ENCODE results near the gene COL12A1. TPM values are rescaled to one million over a fixed set of nuclear protein-coding genes. Genes with fewer than 3 reads are reported as not detected.
A peak's percentile ranks its signal among the peaks of the same experiment; 100 is the strongest.

Gene COL12A1
- total and polyA plus RNA-seq, 2 experiments from 2014 or later: 0.39 to 6.3 TPM

DNA sequence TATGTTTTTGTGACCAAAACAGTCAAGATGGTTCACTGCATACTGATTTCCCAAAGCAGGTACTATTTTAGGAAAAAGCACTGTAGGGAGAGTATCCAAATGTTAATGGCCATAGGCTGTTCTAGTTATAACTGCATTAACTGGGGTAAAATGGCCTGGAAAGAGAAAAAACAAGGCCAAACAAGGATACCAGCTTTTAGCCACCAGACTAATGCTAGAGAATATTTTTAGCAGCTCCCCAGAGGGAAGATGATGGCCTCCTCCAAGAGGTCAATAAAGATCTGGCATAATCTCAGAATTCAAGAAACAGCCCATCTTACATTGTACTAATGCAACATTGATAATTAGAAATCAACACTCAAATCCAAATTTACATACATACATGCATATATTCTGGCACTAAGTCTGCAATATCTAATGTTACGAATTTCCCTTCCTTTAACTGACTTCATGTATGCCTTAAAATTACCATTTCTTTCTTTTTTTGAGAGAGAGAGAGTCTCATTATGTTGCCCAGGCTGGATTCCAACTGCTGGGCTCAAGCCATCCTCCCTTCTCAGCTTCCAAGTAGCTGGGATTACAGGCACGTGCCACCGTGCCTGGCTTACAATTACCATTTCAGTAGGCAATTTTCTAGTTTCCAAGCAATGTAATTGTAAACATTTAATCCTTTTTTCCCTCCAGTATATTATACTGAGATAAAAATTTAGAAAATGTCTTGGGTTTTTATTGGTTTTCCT lies 28.4 kb upstream of the COL12A1 start (continued):
- TF ChIP-seq EZH2 (IDR thresholded peaks at IDR 0.05; ENCODE audit: low read depth, unreplicated experiment) (no peak), NANOG (IDR thresholded peaks at IDR 0.05; ENCODE audit: borderline replicate concordance) (no peak), EZH2phosphoT487 (IDR thresholded peaks at IDR 0.05; ENCODE audit: unreplicated experiment) (no peak), ZNF331 (CRISPR knock-in tag; IDR thresholded peaks at IDR 0.05; ENCODE audit: low read depth) (no peak), JUNB (IDR thresholded peaks at IDR 0.05; ENCODE audit: unreplicated experiment) (no peak)
- TF ChIP-seq, protein P1, sequence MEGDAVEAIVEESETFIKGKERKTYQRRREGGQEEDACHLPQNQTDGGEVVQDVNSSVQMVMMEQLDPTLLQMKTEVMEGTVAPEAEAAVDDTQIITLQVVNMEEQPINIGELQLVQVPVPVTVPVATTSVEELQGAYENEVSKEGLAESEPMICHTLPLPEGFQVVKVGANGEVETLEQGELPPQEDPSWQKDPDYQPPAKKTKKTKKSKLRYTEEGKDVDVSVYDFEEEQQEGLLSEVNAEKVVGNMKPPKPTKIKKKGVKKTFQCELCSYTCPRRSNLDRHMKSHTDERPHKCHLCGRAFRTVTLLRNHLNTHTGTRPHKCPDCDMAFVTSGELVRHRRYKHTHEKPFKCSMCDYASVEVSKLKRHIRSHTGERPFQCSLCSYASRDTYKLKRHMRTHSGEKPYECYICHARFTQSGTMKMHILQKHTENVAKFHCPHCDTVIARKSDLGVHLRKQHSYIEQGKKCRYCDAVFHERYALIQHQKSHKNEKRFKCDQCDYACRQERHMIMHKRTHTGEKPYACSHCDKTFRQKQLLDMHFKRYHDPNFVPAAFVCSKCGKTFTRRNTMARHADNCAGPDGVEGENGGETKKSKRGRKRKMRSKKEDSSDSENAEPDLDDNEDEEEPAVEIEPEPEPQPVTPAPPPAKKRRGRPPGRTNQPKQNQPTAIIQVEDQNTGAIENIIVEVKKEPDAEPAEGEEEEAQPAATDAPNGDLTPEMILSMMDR (conservative IDR thresholded peaks at IDR 0.05; ENCODE audit: low read depth in 2 of 2): no peak

DNA sequence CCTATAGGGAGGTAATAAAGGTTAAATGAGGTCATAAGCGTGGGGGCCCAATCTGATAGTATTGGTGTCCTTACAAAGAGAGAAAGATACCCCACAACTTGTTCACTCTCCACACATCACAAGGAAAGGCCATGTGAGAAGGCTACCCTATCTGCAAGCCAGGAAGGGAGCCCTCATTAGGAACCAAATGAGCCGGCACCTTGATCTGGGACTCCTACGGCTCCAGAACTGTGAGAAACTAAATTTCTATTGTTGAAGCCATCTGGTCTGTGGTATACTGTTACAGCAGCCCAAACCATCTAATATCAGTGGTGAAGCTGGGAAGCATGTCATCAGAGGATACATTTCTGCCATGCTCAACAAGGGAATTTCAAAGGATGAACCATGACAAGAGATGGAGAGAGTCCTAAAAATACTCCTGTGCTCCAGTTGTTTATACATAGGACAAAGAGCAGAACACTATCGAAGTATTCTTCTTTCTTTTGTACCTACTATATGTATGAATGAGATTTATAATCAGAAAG lies 27.3 kb upstream of the COL12A1 start:
- DNase-seq (ENCODE audit: low spot score) (peak; percentile 52), ATAC-seq (peak; percentile 87)
- H3K4me3 Mint-ChIP-seq: no peak overlapping the region
- H3K4me3 ChIP-seq: no peak overlapping the region
- H3K4me2 ChIP-seq: no peak overlapping the region
- no peak overlapping the region for H3K27ac ChIP-seq (ENCODE audit: low read depth)
- H3K9me3 Mint-ChIP-seq: no peaks in the 10 kb centered on the region
- H3K36me3 Mint-ChIP-seq (ENCODE audit: low read depth): peaks cover 14% of the 10 kb centered on the region; the same call in 2 of the 3 replicates
- H3K79me2 ChIP-seq (replicated peaks; ENCODE audit: insufficient read depth): no peaks in the 10 kb centered on the region
- H3K4me1 ChIP-seq (ENCODE audit: insufficient read depth): peaks cover 23% of the 10 kb centered on the region
- no peaks in the 10 kb centered on the region; the same call in 1 of the 2 replicates for H4K20me1 ChIP-seq (replicated peaks; ENCODE audit: insufficient read depth)
- no peaks in the 10 kb centered on the region for H3K27me3 ChIP-seq (ENCODE audit: insufficient read depth)
- no peaks in the 10 kb centered on the region; the same call in 1 of the 2 replicates for H3F3A ChIP-seq (replicated peaks; ENCODE audit: low read depth)
- no peak overlapping the region for H3K27ac Mint-ChIP-seq
- H2AFZ ChIP-seq: no peak overlapping the region
- peaks cover 43% of the 10 kb centered on the region for H3K4me1 Mint-ChIP-seq
- no peaks in the 10 kb centered on the region for H3K9me2 ChIP-seq (ENCODE audit: insufficient read depth)
- H3K27me3 Mint-ChIP-seq (ENCODE audit: insufficient read depth, low read depth, poor library complexity): peaks cover 2% of the 10 kb centered on the region
- H3K36me3 ChIP-seq (ENCODE audit: insufficient read depth): no peaks in the 10 kb centered on the region; the same call in 1 of the 2 replicates
- no peak for TF ChIP-seq ZNF114 (CRISPR knock-in tag; IDR thresholded peaks at IDR 0.05)
- TF ChIP-seq, protein P2, sequence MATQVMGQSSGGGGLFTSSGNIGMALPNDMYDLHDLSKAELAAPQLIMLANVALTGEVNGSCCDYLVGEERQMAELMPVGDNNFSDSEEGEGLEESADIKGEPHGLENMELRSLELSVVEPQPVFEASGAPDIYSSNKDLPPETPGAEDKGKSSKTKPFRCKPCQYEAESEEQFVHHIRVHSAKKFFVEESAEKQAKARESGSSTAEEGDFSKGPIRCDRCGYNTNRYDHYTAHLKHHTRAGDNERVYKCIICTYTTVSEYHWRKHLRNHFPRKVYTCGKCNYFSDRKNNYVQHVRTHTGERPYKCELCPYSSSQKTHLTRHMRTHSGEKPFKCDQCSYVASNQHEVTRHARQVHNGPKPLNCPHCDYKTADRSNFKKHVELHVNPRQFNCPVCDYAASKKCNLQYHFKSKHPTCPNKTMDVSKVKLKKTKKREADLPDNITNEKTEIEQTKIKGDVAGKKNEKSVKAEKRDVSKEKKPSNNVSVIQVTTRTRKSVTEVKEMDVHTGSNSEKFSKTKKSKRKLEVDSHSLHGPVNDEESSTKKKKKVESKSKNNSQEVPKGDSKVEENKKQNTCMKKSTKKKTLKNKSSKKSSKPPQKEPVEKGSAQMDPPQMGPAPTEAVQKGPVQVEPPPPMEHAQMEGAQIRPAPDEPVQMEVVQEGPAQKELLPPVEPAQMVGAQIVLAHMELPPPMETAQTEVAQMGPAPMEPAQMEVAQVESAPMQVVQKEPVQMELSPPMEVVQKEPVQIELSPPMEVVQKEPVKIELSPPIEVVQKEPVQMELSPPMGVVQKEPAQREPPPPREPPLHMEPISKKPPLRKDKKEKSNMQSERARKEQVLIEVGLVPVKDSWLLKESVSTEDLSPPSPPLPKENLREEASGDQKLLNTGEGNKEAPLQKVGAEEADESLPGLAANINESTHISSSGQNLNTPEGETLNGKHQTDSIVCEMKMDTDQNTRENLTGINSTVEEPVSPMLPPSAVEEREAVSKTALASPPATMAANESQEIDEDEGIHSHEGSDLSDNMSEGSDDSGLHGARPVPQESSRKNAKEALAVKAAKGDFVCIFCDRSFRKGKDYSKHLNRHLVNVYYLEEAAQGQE (IDR thresholded peaks at IDR 0.05; ENCODE audit: unreplicated experiment): no peak
- no peak for TF ChIP-seq CREB1 (CRISPR knock-in tag; IDR thresholded peaks at IDR 0.05; ENCODE audit: low read depth)
- no peak for TF ChIP-seq EZH2phosphoT487 (IDR thresholded peaks at IDR 0.05; ENCODE audit: unreplicated experiment)
- TF ChIP-seq ZNF331 (CRISPR knock-in tag; IDR thresholded peaks at IDR 0.05; ENCODE audit: low read depth): no peak
- no peak for TF ChIP-seq NANOG (IDR thresholded peaks at IDR 0.05; ENCODE audit: borderline replicate concordance)
- no peak for TF ChIP-seq EZH2 (IDR thresholded peaks at IDR 0.05; ENCODE audit: low read depth, unreplicated experiment)
- no peak for TF ChIP-seq POLR2AphosphoS5 (IDR thresholded peaks at IDR 0.05; ENCODE audit: low read depth)
- TF ChIP-seq JUNB (IDR thresholded peaks at IDR 0.05; ENCODE audit: unreplicated experiment): no peak
- TF ChIP-seq, protein P1 (conservative IDR thresholded peaks at IDR 0.05; ENCODE audit: low read depth in 2 of 2): no peak
- TF ChIP-seq, protein P3, sequence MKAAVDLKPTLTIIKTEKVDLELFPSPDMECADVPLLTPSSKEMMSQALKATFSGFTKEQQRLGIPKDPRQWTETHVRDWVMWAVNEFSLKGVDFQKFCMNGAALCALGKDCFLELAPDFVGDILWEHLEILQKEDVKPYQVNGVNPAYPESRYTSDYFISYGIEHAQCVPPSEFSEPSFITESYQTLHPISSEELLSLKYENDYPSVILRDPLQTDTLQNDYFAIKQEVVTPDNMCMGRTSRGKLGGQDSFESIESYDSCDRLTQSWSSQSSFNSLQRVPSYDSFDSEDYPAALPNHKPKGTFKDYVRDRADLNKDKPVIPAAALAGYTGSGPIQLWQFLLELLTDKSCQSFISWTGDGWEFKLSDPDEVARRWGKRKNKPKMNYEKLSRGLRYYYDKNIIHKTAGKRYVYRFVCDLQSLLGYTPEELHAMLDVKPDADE (IDR thresholded peaks at IDR 0.05): no peak
